GM12874 (cell line): Measurements from ENCODE around the gene IFNA6.

Experiments used
- TF ChIP-seq, protein P1 (sequence below): IDR thresholded peaks from 2 replicates; pipeline ENCODE4 v1.5.1; 2011; ENCODE audit warnings: low read depth, mild to moderate bottlenecking, control low read depth, low read length, moderate library complexity; ENCODE audit not compliant: insufficient read depth

The IFNA6 gene

DNA sequence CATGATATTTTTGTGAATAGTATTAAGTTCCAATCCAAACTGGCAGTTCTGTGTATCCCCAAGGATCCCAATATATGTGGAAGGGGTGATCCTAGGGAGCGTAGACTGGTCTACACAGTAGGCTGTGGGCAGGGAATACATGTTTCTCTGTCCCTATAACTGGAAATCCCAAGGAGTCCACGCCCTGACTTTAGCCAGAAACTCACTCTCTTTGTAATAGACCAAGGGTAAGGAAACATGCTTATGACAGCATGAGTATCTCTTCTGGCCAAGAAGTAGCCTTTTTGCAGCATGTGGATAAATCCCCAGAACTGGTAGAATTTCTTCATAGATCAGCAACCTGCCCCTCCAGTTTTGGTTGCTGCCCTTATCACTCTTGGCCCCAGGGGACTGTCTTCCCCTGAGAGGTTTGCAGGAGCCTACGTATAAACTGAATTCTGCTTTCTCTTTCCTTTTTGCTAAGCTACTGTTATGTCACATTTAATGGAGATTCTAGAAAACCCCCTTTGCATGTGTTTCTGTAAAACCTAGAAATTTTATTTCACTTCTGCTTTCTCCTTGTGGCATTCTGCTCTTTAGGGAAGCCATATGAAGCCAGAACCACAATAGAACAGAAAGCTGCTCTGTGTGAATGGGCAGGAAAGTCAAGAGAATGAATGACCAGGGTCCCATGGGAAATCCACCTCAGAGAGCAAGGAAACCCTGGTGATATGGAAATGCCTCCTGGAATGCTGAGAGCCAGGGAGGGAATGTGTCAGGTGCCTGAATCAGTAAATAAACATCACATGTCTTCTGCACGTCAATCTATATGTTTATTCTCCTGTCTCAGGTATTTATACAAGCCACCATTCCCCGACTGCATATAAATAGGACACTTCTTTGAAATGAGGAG lies 31.0 kb upstream of the IFNA6 start:
- TF ChIP-seq, protein P1, sequence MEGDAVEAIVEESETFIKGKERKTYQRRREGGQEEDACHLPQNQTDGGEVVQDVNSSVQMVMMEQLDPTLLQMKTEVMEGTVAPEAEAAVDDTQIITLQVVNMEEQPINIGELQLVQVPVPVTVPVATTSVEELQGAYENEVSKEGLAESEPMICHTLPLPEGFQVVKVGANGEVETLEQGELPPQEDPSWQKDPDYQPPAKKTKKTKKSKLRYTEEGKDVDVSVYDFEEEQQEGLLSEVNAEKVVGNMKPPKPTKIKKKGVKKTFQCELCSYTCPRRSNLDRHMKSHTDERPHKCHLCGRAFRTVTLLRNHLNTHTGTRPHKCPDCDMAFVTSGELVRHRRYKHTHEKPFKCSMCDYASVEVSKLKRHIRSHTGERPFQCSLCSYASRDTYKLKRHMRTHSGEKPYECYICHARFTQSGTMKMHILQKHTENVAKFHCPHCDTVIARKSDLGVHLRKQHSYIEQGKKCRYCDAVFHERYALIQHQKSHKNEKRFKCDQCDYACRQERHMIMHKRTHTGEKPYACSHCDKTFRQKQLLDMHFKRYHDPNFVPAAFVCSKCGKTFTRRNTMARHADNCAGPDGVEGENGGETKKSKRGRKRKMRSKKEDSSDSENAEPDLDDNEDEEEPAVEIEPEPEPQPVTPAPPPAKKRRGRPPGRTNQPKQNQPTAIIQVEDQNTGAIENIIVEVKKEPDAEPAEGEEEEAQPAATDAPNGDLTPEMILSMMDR: no peak

DNA sequence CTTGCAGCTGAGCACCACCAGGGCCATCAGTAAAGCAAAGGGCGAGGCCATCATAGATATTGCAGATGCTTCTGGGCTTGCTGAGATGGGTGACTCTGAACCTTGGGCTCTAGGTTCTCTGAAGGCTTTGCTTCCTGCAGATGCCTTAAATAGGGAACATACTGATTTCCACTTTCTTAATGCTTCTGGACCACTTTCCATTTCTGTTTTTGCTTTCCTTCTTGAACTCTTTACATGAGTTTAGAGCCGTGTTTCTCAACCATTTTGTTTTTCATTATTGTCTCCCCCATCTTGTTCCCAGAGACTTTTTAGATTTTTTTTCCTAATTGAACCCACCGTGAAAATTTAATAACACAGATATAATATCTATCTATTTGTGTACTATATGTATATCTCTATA lies 17.3 kb upstream of the IFNA6 start, which contains the start of gene IFNA13:
Gene IFNA13, minus strand, starts transcription at position 101 of the 400 bp plus-strand sequence. Its CDS starts 47 bp downstream, at position 54.
- TF ChIP-seq, protein P1: no peak

- TF ChIP-seq, protein P1: no peak
Measured at GRCh38 chr9:21362287-21362686, 11.6 kb upstream of the IFNA6 start.

DNA sequence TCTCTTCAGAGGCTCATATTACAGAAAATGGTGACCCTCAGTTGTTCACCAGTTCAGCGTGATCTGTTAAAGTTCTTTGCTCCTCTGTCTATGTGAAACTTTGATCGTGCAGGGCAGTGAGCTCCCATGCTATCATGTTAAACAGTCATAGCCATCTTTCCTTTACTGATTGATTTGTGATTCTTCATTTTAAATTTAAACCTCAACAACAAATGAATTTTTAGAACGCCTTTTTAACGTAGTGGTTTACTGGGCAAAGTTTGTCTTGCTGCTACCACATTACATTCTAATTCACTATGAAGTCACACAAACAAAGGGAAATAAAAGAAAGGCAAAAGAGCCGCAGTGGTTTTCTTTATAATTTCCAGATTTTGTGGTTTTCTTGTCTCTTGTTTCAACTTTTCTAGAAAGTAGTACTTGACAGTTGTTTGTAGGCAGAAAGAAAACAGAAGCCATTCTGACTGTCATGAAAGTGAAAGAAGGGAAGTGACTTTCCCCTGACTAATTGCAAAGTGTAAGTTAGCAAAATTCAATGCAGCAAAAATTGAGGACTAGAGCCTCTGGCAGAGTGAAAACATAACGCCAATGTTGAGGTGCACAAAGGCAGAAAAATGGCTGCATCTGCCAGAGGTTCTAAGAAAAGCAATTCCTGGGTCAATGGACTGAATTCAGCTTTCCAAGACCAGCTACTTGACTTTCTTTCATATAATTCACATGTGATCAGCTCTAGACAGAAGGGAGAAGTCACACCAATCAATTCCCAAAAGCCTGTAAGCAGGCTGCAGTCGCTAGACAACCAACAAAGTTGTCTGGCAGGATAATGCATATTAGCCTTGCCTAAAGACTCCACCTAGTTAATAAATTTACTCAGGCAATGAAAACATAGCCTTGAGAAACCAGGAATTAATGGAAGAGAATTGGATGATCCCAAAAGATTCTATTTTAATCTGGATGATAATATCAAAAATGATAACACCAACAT lies 7.1 kb upstream of the IFNA6 start:
- TF ChIP-seq, protein P1: no peak

GRCh38 chr9:21348430-21348970 lies 2.2 kb downstream of the IFNA6 start:
- TF ChIP-seq, protein P1: no peak

- TF ChIP-seq, protein P1: no peak
Measured at GRCh38 chr9:21340735-21341134, 10.0 kb downstream of the IFNA6 start.

DNA sequence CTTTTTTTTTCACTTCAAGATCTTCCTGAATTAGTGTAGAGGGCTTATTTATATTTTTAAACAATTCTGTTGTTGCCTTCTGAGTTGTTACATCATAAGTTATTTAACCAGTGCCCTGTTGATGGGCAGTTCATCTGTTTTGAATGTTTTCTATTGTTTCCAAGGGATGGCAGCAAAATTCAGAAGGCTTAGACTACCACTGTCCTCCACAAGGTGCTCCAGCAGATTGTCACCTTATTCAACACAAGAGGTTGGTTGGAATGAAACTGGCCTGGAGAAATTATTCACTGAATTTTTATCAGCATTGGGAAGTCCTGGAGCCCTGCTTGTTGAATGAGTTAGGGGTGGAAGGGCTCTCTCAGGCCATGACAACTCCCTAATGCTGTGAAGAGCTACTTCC lies 14.2 kb downstream of the IFNA6 start:
- TF ChIP-seq, protein P1: no peak
